HepG2 (cell line): ENCODE data around the gene GNG4. TPM values are rescaled to one million over a fixed set of nuclear protein-coding genes. Genes with fewer than 3 reads are reported as not detected.
A peak's percentile ranks its signal among the peaks of the same experiment; 100 is the strongest.

Experiments used
- ATAC-seq: fragments of 200-7000 bp; cut with Tn5 transposase; 3 replicates; pipeline ENCODE4 v1.9.1; 2020; ENCODE audit warnings: mild to moderate bottlenecking, moderate library complexity
- BruUV-seq: library from RNA; stranded (reverse); fragments of 400-500 nt; replicated peaks from 2 replicates; lab custom pipeline; 2021; lab: Mats Ljungman, UMichigan
- CTCF ChIA-PET: fragments of 300-600 bp; formaldehyde crosslinking; extraction: SDS; loops from one replicate; lab custom pipeline; 2021; ENCODE audit warnings: low total read pairs, inconsistent platforms, low intra/inter-chr PET ratio; lab: Yijun Ruan, JAX
- POLR2A ChIA-PET: fragments of 350-600 bp; sonication (Branson Sonifier 250); formaldehyde crosslinking; loops from one replicate; lab custom pipeline; 2020; ENCODE audit warnings: antibody characterized with exemption, inconsistent platforms; lab: Yijun Ruan, JAX
- DNase-seq: peaks from one replicate; pipeline ENCODE4 v3.0.0-alpha.2; 2015; ENCODE audit warnings: low spot score
- FAIRE-seq: peaks from 3 replicates; lab custom pipeline; 2011; peaks lifted over from hg19 to GRCh38; lab: Jason Lieb, UNC
- H2AFZ ChIP-seq: one replicate; pipeline ENCODE4 v1.6.1; 2011; ENCODE audit warnings: low read length, inconsistent platforms
- H3K27ac ChIP-seq: fragments of 300-600 bp; 3 replicates; pipeline ENCODE4 v1.8.0; 2011; ENCODE audit warnings: mixed run types, mild to moderate bottlenecking, mixed read lengths, low read length, inconsistent platforms; ENCODE audit not compliant: insufficient read depth; ENCODE audit errors: extremely low read length
- H3K27me3 ChIP-seq, 2 experiments: fragments of 200-600 bp in 1 of 2; 2 replicates in 1 of 2; 3 replicates in 1 of 2; pipeline versions ENCODE4 v1.6.0 to v1.8.0; 2011; ENCODE audit warnings: low read length in 2 of 2, mild to moderate bottlenecking in 2 of 2, moderate library complexity in 2 of 2, inconsistent platforms in 1 of 2; ENCODE audit not compliant: insufficient read depth in 2 of 2, control insufficient read depth in 1 of 2
- H3K36me3 ChIP-seq, 2 experiments: fragments of 200-600 bp in 1 of 2; replicated peaks in 1 of 2; 2 replicates in 1 of 2; 3 replicates in 1 of 2; pipeline versions ENCODE4 v1.5.1 to v1.8.0; 2011; ENCODE audit warnings: low read length in 2 of 2, inconsistent platforms in 1 of 2; ENCODE audit not compliant: insufficient read depth in 2 of 2, control insufficient read depth in 1 of 2
- H3K4me1 ChIP-seq: 2 replicates; pipeline ENCODE4 v1.5.1; 2012; ENCODE audit warnings: low read length, inconsistent platforms; ENCODE audit not compliant: insufficient read depth
- H3K4me2 ChIP-seq: 2 replicates; pipeline ENCODE4 v1.6.0; 2011; ENCODE audit warnings: low read depth, low read length, inconsistent platforms
- H3K4me3 ChIP-seq, 3 experiments: fragments of 200-600 bp in 1 of 3; sonication (generic), shearing (Covaris generic) in 1 of 3; replicated peaks in 1 of 3; 2 replicates each; pipeline ENCODE4 v1.5.1; 2011 to 2016; ENCODE audit warnings: low read length in 3 of 3, inconsistent platforms in 2 of 3, low read depth in 2 of 3, mild to moderate bottlenecking in 2 of 3, control low read depth in 1 of 3, mixed read lengths in 1 of 3; ENCODE audit not compliant: insufficient read depth in 1 of 3
- H3K79me2 ChIP-seq: one replicate; pipeline ENCODE4 v1.6.1; 2011; ENCODE audit warnings: low read length, inconsistent platforms; ENCODE audit not compliant: insufficient read depth
- H3K9ac ChIP-seq: 2 replicates; pipeline ENCODE4 v1.6.0; 2011; ENCODE audit warnings: mild to moderate bottlenecking, low read depth, low read length, inconsistent platforms; ENCODE audit not compliant: insufficient read depth
- H3K9me3 ChIP-seq: 2 replicates; pipeline ENCODE4 v1.5.1; 2012; ENCODE audit warnings: mild to moderate bottlenecking, low read length
- H4K20me1 ChIP-seq: 2 replicates; pipeline ENCODE4 v1.6.0; 2011; ENCODE audit warnings: inconsistent platforms, mild to moderate bottlenecking, low read length, moderate library complexity; ENCODE audit not compliant: insufficient read depth
- AGO2 ChIP-seq: fragments of 200-400 bp; formaldehyde crosslinking; optimal IDR thresholded peaks from 2 replicates; pipeline ENCODE3; 2017; ENCODE audit warnings: mild to moderate bottlenecking, low read depth, low read length, moderate library complexity
- ETV5 ChIP-seq: IDR thresholded peaks from 2 replicates; pipeline ENCODE4 v1.6.1; 2018; ENCODE audit warnings: missing biosample characterization, missing genetic modification reagents, inconsistent platforms, borderline replicate concordance
- FOXO4 ChIP-seq: sonication (generic); formaldehyde crosslinking; conservative IDR thresholded peaks from 2 replicates; pipeline ENCODE4 v1.8.1; 2023; ENCODE audit warnings: missing genetic modification reagents
- HDAC6 ChIP-seq: fragments of 200-600 bp; sonication (generic); IDR thresholded peaks from 2 replicates; pipeline ENCODE4 v1.7.0; 2017; ENCODE audit warnings: mild to moderate bottlenecking, antibody characterized with exemption, low read length, low read depth
- ISL2 ChIP-seq: sonication (generic); formaldehyde crosslinking; IDR thresholded peaks from 2 replicates; pipeline ENCODE4 v1.5.0; 2020; ENCODE audit warnings: missing genetic modification reagents
- NR2F6 ChIP-seq, 2 experiments: IDR thresholded peaks; 2 replicates each; pipeline ENCODE4 v1.6.1; 2016; ENCODE audit warnings: antibody characterized with exemption in 1 of 2, mild to moderate bottlenecking in 1 of 2
- SMAD9 ChIP-seq: sonication (generic); formaldehyde crosslinking; IDR thresholded peaks from 2 replicates; pipeline ENCODE4 v1.5.1; 2020; ENCODE audit warnings: mild to moderate bottlenecking, missing genetic modification reagents
- STAT5B ChIP-seq: sonication (generic); formaldehyde crosslinking; IDR thresholded peaks from 2 replicates; pipeline ENCODE4 v1.4.0; 2020; ENCODE audit warnings: missing genetic modification reagents
- ZNF3 ChIP-seq: IDR thresholded peaks from 2 replicates; pipeline ENCODE4 v1.7.0; 2017; ENCODE audit warnings: inconsistent platforms
- ZNF383 ChIP-seq: sonication (generic); formaldehyde crosslinking; IDR thresholded peaks from 2 replicates; pipeline ENCODE4 v1.4.0; 2020; ENCODE audit warnings: missing genetic modification reagents, mild to moderate bottlenecking, borderline replicate concordance
- ZNF510 ChIP-seq: sonication (generic); formaldehyde crosslinking; IDR thresholded peaks from 2 replicates; pipeline ENCODE4 v1.4.0; 2020; ENCODE audit warnings: low read depth, mild to moderate bottlenecking, missing genetic modification reagents
- ZNF670 ChIP-seq: sonication (generic); formaldehyde crosslinking; IDR thresholded peaks from 2 replicates; pipeline ENCODE4 v1.8.0; 2022; ENCODE audit warnings: mild to moderate bottlenecking, missing genetic modification reagents, borderline replicate concordance
- ZZZ3 ChIP-seq: sonication (generic); formaldehyde crosslinking; IDR thresholded peaks from 2 replicates; pipeline ENCODE4 v1.4.0; 2020; ENCODE audit warnings: missing genetic modification reagents, mild to moderate bottlenecking, borderline replicate concordance
- WGBS: methylation state at CpG from one replicate; pipeline ENCODE4 v1.1.6; 2017; ENCODE audit warnings: low lambda C conversion rate; 5-methylcytosine and 5-hydroxymethylcytosine counted together
- in situ Hi-C: cut with HindIII; loops from 2 replicates; pipeline ENCODE4 v1.10.0; 2017; ENCODE audit warnings: low pct_unique_long_range_greater_than_20kb; ENCODE audit not compliant: extremely low pct_ligation_motif_present
- intact Hi-C: fragments of 100-400 bp; cut with micrococcal nuclease; formaldehyde crosslinking; loops from one replicate; pipeline ENCODE4 v1.10.0; 2022; ENCODE audit not compliant: unreplicated experiment
- polyA plus RNA-seq, 8 experiments: library from polyadenylated mRNA; depleted of rRNA in 3 of 8; stranded (reverse) in 7 of 8; unstranded in 1 of 8; fragments of >200 nt; fragmentation: Illumina TruSeq in 4 of 8; extraction: Trizol in 4 of 8; gene quantifications; 2 replicates each; pipeline versions ENCODE4 v1.2.1 to v1.2.3, GENCODE V29; 2011 to 2016; ENCODE audit warnings: low read depth in 4 of 8, missing spikeins in 1 of 8, mixed read lengths in 1 of 8; ENCODE audit not compliant: insufficient read depth in 1 of 8
- total RNA-seq, 5 experiments: library from RNA; depleted of rRNA; stranded (reverse); fragments of >200 nt; fragmentation: Illumina TruSeq; extraction: Trizol; gene quantifications; 2 replicates each; pipeline ENCODE4 v1.2.3, GENCODE V29; 2016; ENCODE audit warnings: low read depth in 1 of 5

Gene GNG4
- total and polyA plus RNA-seq, 2 of the 13 experiments (the other 11 are each of a cell fraction or from before 2014, with no cell fraction given): 27.1 to 69.5 TPM

GRCh38 chr1:235644693-235645305, 4.8 kb downstream of the GNG4 start (continued):
- TF ChIP-seq ETV5 (CRISPR knock-in tag) (no peak), ISL2 (CRISPR knock-in tag) (no peak), ZNF3 (CRISPR knock-in tag) (no peak), AGO2 (peak; percentile 35), ZNF383 (CRISPR knock-in tag) (no peak), ZNF510 (CRISPR knock-in tag) (no peak), NR2F6 (IDR thresholded peaks at IDR 0.05) (peak; percentile 25; the same call in 1 of the 2 replicates), NR2F6 (CRISPR knock-in tag; IDR thresholded peaks at IDR 0.05) (no peak)

GRCh38 chr1:235643837-235644692, 5.5 kb downstream of the GNG4 start:
- peaks cover 48% of the 10 kb centered on the region; the same call in 1 of the 2 replicates for H4K20me1 ChIP-seq
- no peaks in the 10 kb centered on the region for H3K27me3 ChIP-seq
- peaks cover 2 to 8% of the 10 kb centered on the region in 2 experiments; a peak in 3 of 5 replicates for H3K36me3 ChIP-seq
- H3K9ac ChIP-seq: no peak overlapping the region
- no peak overlapping the region for H3K27ac ChIP-seq
- intact Hi-C loops (no loop called here), in situ Hi-C loops (no loop called here)
- no peak for FAIRE-seq
- peaks cover 84% of the 10 kb centered on the region for H3K4me1 ChIP-seq
- no peaks in the 10 kb centered on the region for H3K9me3 ChIP-seq
- ChIA-PET POLR2A (no interaction called here), CTCF (no interaction called here)
- ATAC-seq: no peak
- H3K79me2 ChIP-seq: peaks cover 91% of the 10 kb centered on the region
- TF ChIP-seq HDAC6 (no peak), ZNF670 (CRISPR knock-in tag) (0 out of 2 replicates have a peak, but pooled peaks have one; percentile 29), STAT5B (CRISPR knock-in tag) (no peak), ZZZ3 (CRISPR knock-in tag) (no peak), FOXO4 (CRISPR knock-in tag) (no peak), SMAD9 (no peak)
- WGBS: 97% methylated on average over 23 of the region's 23 CpGs
- BruUV-seq: no TSS peak
- H3K4me3 ChIP-seq: no peak overlapping the region
- H3K4me2 ChIP-seq: no peak overlapping the region
- DNase-seq: no peak
- H2AFZ ChIP-seq: no peak overlapping the region
